Aorta (tissue), 5 donors: Measurements from ENCODE around the gene CDHR2. TPM values are rescaled to one million over a fixed set of nuclear protein-coding genes. Genes with fewer than 3 reads are reported as not detected.

Experiments
- ATAC-seq: fragments of 200-7000 bp; cut with Tn5 transposase; one replicate; pipeline ENCODE4 v1.9.1; 2022; ENCODE audit warnings: moderate library complexity; ENCODE audit not compliant: low FRiP score
- DNase-seq, 2 donors: peaks; one replicate each; pipeline ENCODE4 v3.0.0-alpha.2; 2020
- H3K27ac ChIP-seq, 2 donors: one replicate each; pipeline ENCODE4 v1.5.1; 2013; ENCODE audit warnings: low read length in 2 of 2, mild to moderate bottlenecking in 2 of 2, moderate library complexity in 2 of 2, control low read depth in 1 of 2, inconsistent platforms in 1 of 2, low read depth in 1 of 2
- H3K27me3 ChIP-seq, 2 donors: one replicate each; pipeline ENCODE4 v1.6.1; 2013; ENCODE audit warnings: control low read depth in 1 of 2, low read length in 1 of 2, mild to moderate bottlenecking in 1 of 2, moderate library complexity in 1 of 2; ENCODE audit not compliant: insufficient read depth in 2 of 2, control insufficient read depth in 1 of 2
- H3K36me3 ChIP-seq, 2 donors: one replicate each; pipeline ENCODE4 v1.6.1; 2013; ENCODE audit warnings: control low read depth in 1 of 2, low read length in 1 of 2, mild to moderate bottlenecking in 1 of 2; ENCODE audit not compliant: insufficient read depth in 2 of 2, control insufficient read depth in 1 of 2
- H3K4me1 ChIP-seq, 2 donors: one replicate each; pipeline ENCODE4 v1.6.1; 2013; ENCODE audit warnings: low read length in 2 of 2, control low read depth in 1 of 2, mild to moderate bottlenecking in 1 of 2, moderate library complexity in 1 of 2; ENCODE audit not compliant: insufficient read depth in 2 of 2, control insufficient read depth in 1 of 2
- H3K4me3 ChIP-seq, 2 donors: one replicate each; pipeline ENCODE4 v1.5.1; 2013; ENCODE audit warnings: low read length in 2 of 2, control low read depth in 1 of 2, mild to moderate bottlenecking in 1 of 2
- H3K9me3 ChIP-seq: one replicate; pipeline ENCODE4 v1.6.1; 2013; ENCODE audit warnings: mild to moderate bottlenecking, low read length; ENCODE audit not compliant: control insufficient read depth
- WGBS, 2 donors: extraction: QIAGEN DNeasy Blood & Tissue Kit; methylation state at CpG; one replicate each; pipeline ENCODE4 v1.1.7; 2013; 5-methylcytosine and 5-hydroxymethylcytosine counted together
- intact Hi-C, 2 donors: fragments of 100-400 bp; cut with DNase I; formaldehyde crosslinking; loops; one replicate each; pipeline versions ENCODE4 v1.14.2 to v1.15.0; 2022
- polyA plus RNA-seq, 2 donors: library from polyadenylated mRNA; stranded (reverse); fragments of 200-250 nt; gene quantifications; one replicate each; pipeline ENCODE4 v1.2.3, GENCODE V29; 2013
- total RNA-seq, 2 donors: library from RNA; stranded (reverse); fragmentation: NEBNext Ultra II Directional; extraction: Animal tissue kit (Norgen Biotek cat#: 25700); gene quantifications; one replicate each; pipeline ENCODE4 v1.2.1, GENCODE V29; 2021
- donor health status: healthy with polysubstance abuse.
- donor health status: Bipolar disorder and iron deficiency.
- donor health status: DM: no; HTN: no; CAD: no.
- donor health status: DM: no; HTN: no; CAD: no.
- donor health status: DM: yes; HTN: yes; CAD: no.

The CDHR2 gene
- total and polyA plus RNA-seq, 4 donors: 0.08 to 21.5 TPM; not detected in 2

GRCh38 chr5:176608937-176609723, 60.0 kb downstream of the CDHR2 start:
- DNase-seq (no peak), ATAC-seq (no peak)
- Histone ChIP-seq H3K4me3 (no peak overlapping the region), H3K36me3 (no peaks in the 10 kb centered on the region), H3K27ac (no peak overlapping the region), H3K4me1 (no peaks in the 10 kb centered on the region), H3K9me3 (no peaks in the 10 kb centered on the region), H3K27me3 (no peaks in the 10 kb centered on the region)
- intact Hi-C loops: no loop called here
- 25 to 28% methylated on average over 46 of the region's 46 CpGs for WGBS, 2 donors

- DNase-seq: peak in 1 of 2 donors; percentile 85
- Histone ChIP-seq H3K4me1 (no peaks in the 10 kb centered on the region), H3K9me3 (no peaks in the 10 kb centered on the region), H3K27ac (no peak within 1 kb of the TSS), H3K27me3 (no peaks in the 10 kb centered on the region), H3K36me3 (no peaks in the 10 kb centered on the region), H3K4me3 (peak within 1 kb of the TSS; percentile 53 to 55)
- intact Hi-C loops: no loop called here
- 0 to 1% methylated on average over 50 to 101 of the region's 101 CpGs for WGBS, 2 donors
- ATAC-seq: peak; percentile 64
Measured at GRCh38 chr5:176609724-176610434, 60.7 kb downstream of the CDHR2 start, which contains the start of gene GPRIN1. Gene GPRIN1 (minus strand): TSS chr5:176610156. CDS start chr5:176599834, 10,322 bp downstream.

DNA sequence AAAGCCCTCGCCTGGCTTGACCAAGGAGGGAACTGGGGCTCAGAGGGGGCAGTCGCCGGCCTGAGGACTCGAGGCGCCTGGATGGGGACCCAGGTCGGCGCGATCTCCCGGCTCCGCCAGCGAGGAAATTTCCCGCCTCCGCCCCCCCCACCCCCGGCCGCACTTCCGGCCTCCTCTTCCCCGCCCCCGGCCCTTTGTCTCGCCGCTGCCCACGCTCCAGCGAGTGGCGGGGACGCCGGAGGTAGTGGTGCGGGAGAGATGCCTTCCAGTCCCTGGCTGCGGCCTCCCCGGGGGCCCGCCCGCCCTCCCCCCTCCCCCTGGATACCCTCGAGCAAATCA, 61.3 kb downstream of the CDHR2 start:
- H3K36me3 ChIP-seq: no peaks in the 10 kb centered on the region
- no peak for ATAC-seq
- H3K4me3 ChIP-seq: peak overlapping the region in 1 of 2 donors; percentile 55
- WGBS, 2 donors: 3% methylated on average over 23 to 31 of the region's 31 CpGs
- no peaks in the 10 kb centered on the region for H3K4me1 ChIP-seq
- no peaks in the 10 kb centered on the region for H3K27me3 ChIP-seq
- intact Hi-C loops: no loop called here
- DNase-seq: no peak
- no peak overlapping the region for H3K27ac ChIP-seq
- H3K9me3 ChIP-seq: no peaks in the 10 kb centered on the region

DNA sequence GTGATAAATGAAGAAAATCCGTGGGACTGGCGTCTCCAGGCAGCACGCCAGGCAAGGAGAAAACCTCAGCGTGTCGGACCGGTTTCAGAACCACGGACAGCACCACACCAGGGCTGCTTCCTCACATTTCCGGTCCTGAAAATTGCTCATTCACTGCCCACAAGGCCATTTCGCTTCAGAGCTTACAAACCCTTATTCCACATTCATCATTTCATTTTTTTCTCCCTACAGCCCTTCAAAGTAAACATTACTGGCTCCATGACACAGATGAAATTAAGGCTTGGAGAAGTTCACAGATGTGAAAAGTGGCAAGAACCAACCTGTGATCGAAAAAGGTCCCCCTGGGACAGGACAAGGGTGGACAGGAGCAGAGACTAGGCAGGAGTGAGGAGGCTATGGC, 62.3 kb downstream of the CDHR2 start:
- WGBS, 2 donors: 10% methylated on average over 10 of the region's 10 CpGs
- Histone ChIP-seq H3K9me3 (no peaks in the 10 kb centered on the region), H3K36me3 (no peaks in the 10 kb centered on the region), H3K4me1 (no peaks in the 10 kb centered on the region), H3K4me3 (no peak overlapping the region), H3K27ac (no peak overlapping the region), H3K27me3 (no peaks in the 10 kb centered on the region)
- DNase-seq (peak; percentile 84 to 92), ATAC-seq (no peak)
- intact Hi-C loops: no loop called here

DNA sequence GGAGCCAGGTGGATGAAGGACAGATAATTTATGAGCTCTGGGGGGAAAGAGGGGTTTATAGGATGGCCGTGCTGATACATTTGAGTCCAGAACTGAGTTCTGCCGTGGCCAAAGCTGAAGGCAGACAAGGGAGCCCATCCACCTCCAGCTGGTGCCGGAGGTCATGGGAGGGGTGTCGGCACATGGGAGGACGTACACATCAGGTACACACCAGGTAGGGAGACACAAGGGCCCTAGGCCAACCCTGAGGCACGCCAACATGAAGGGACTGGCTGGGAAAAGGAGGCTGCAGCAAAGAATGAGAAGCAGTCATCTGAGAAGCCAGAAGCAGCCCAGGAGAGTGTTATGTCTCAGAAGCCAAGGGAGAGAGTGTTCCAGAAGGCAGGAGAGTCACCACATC, 62.9 kb downstream of the CDHR2 start:
- H3K27me3 ChIP-seq: no peaks in the 10 kb centered on the region
- no peaks in the 10 kb centered on the region for H3K9me3 ChIP-seq
- no peak overlapping the region for H3K27ac ChIP-seq
- H3K4me3 ChIP-seq: no peak overlapping the region
- no peaks in the 10 kb centered on the region for H3K4me1 ChIP-seq
- DNase-seq (no peak), ATAC-seq (no peak)
- no peaks in the 10 kb centered on the region for H3K36me3 ChIP-seq
- intact Hi-C loops: no loop called here
- 82 to 87% methylated on average over 6 of the region's 6 CpGs for WGBS, 2 donors

- Histone ChIP-seq H3K4me3 (no peak overlapping the region), H3K4me1 (no peaks in the 10 kb centered on the region), H3K27ac (no peak overlapping the region), H3K9me3 (no peaks in the 10 kb centered on the region), H3K27me3 (no peaks in the 10 kb centered on the region), H3K36me3 (no peaks in the 10 kb centered on the region)
- no peak for ATAC-seq
- intact Hi-C loops: no loop called here
- 51 to 72% methylated on average over 2 of the region's 2 CpGs for WGBS, 2 donors
- no peak for DNase-seq
Measured at GRCh38 chr5:176612855-176613254, 63.7 kb downstream of the CDHR2 start.

DNA sequence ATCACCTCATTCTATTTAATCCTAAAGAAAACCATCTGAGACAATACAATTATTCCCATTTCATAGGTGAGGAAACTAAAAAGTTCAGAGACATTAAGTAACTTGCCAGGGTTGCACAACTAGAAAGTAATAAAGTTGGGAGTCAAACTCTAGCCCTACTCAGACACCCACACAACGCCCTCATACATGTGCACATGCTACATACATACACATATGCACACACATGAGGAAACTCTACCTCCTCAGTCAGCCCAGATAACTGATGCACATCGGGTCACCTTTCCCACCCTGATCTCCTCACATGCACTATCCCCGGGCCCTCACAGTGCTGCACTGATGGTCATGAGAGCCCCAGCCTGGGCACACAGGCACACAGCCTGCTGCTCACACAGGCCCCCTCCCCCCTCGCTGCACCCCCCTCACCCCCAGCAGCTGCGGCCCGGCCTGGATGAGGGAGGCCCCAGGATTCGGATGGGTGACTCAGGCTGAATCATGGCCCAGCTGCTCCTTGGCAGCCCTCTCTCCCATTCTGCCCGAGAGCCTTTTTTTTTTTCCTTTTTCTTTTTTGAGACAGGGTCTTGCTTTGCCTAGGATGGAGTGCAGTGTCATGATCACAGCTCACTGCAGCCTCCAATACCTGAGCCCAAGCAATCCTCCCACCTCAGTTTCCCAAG, 65.8 kb downstream of the CDHR2 start:
- WGBS, 2 donors: 43 to 46% methylated on average over 8 of the region's 8 CpGs
- H3K27me3 ChIP-seq: no peaks in the 10 kb centered on the region
- no peak for DNase-seq

DNA sequence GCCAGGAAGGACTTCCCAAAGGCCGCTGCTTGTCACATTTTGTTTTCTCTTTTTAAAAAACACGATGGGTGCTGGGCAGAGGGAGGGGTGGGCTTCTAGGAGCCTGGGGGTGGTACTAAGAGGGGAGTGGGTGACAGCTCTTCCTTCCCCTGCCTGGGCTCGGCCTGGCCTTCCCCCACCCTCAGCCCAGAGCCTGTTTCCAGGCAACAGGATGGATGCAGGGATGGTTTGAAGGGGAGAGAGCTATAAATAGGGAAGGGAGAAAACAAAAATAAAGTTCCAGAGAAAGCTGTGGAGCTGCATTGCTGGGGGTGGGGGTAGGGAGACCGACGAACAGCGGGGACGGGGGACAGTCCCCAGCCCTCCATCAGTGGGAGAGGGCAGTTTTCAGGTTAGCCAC, 67.4 kb downstream of the CDHR2 start:
- no peak for DNase-seq
- ATAC-seq: no peak
- 38 to 42% methylated on average over 7 of the region's 7 CpGs for WGBS, 2 donors
- H3K9me3 ChIP-seq: no peaks in the 10 kb centered on the region
- no peaks in the 10 kb centered on the region for H3K4me1 ChIP-seq
- no peaks in the 10 kb centered on the region for H3K27me3 ChIP-seq
- intact Hi-C loops: no loop called here
- H3K4me3 ChIP-seq: no peak overlapping the region
- no peaks in the 10 kb centered on the region for H3K36me3 ChIP-seq
- H3K27ac ChIP-seq: no peak overlapping the region

More for the DNA sequence above, 65.8 kb downstream of the CDHR2 start:
- H3K4me3 ChIP-seq: no peak overlapping the region
- no peaks in the 10 kb centered on the region for H3K36me3 ChIP-seq
- H3K9me3 ChIP-seq: no peaks in the 10 kb centered on the region
- H3K27ac ChIP-seq: no peak overlapping the region
- H3K4me1 ChIP-seq: no peaks in the 10 kb centered on the region
- intact Hi-C loops: no loop called here
- ATAC-seq: no peak
